KMS-11 (cell line): ENCODE measurements around the gene HTR4.

Experiments
- H2AFZ ChIP-seq: fragments of 200-600 bp; sonication (generic); 2 replicates; pipeline ENCODE4 v1.6.1; 2016; ENCODE audit warnings: antibody characterized with exemption, mixed run types, low read depth
- H3K27ac ChIP-seq: fragments of 200-600 bp; sonication (generic); 2 replicates; pipeline ENCODE4 v1.6.1; 2016; ENCODE audit warnings: mild to moderate bottlenecking, mixed run types
- H3K27me3 ChIP-seq: fragments of 200-600 bp; sonication (generic); 2 replicates; pipeline ENCODE4 v1.6.1; 2017; ENCODE audit warnings: mild to moderate bottlenecking, low read depth, mixed run types, moderate library complexity; ENCODE audit not compliant: insufficient read depth
- H3K36me3 ChIP-seq: fragments of 200-600 bp; sonication (generic); 2 replicates; pipeline ENCODE4 v1.6.1; 2017; ENCODE audit warnings: mild to moderate bottlenecking, mixed run types; ENCODE audit not compliant: insufficient read depth
- H3K4me1 ChIP-seq: fragments of 200-600 bp; sonication (generic); 2 replicates; pipeline ENCODE4 v1.6.1; 2016; ENCODE audit warnings: mild to moderate bottlenecking, low read depth, mixed run types; ENCODE audit not compliant: poor library complexity, severe bottlenecking
- H3K4me2 ChIP-seq: fragments of 200-600 bp; sonication (generic); 2 replicates; pipeline ENCODE4 v1.7.0; 2016; ENCODE audit warnings: mild to moderate bottlenecking, mixed run types
- H3K4me3 ChIP-seq: fragments of 200-600 bp; sonication (generic); IDR thresholded peaks from 2 replicates; pipeline ENCODE4 v1.6.1; 2017; ENCODE audit warnings: low read depth, low read length, mixed read lengths; ENCODE audit not compliant: insufficient read depth
- H3K79me2 ChIP-seq: fragments of 200-600 bp; sonication (generic); 2 replicates; pipeline ENCODE4 v1.6.1; 2016; ENCODE audit warnings: low read depth, mixed run types; ENCODE audit not compliant: insufficient read depth
- H3K9ac ChIP-seq: fragments of 200-600 bp; sonication (generic); 2 replicates; pipeline ENCODE4 v1.6.1; 2016; ENCODE audit warnings: mild to moderate bottlenecking, mixed run types
- H4K20me1 ChIP-seq: fragments of 200-600 bp; sonication (generic); 2 replicates; pipeline ENCODE4 v1.6.1; 2016; ENCODE audit warnings: mild to moderate bottlenecking, mixed run types; ENCODE audit not compliant: insufficient read depth
- TF ChIP-seq, protein P1 (sequence below): fragments of 200-600 bp; sonication (generic); conservative IDR thresholded peaks from 2 replicates; pipeline ENCODE4 v1.6.1; 2017; ENCODE audit warnings: low read depth, mild to moderate bottlenecking, antibody characterized with exemption, low read length, moderate library complexity, mixed read lengths

The HTR4 gene

DNA sequence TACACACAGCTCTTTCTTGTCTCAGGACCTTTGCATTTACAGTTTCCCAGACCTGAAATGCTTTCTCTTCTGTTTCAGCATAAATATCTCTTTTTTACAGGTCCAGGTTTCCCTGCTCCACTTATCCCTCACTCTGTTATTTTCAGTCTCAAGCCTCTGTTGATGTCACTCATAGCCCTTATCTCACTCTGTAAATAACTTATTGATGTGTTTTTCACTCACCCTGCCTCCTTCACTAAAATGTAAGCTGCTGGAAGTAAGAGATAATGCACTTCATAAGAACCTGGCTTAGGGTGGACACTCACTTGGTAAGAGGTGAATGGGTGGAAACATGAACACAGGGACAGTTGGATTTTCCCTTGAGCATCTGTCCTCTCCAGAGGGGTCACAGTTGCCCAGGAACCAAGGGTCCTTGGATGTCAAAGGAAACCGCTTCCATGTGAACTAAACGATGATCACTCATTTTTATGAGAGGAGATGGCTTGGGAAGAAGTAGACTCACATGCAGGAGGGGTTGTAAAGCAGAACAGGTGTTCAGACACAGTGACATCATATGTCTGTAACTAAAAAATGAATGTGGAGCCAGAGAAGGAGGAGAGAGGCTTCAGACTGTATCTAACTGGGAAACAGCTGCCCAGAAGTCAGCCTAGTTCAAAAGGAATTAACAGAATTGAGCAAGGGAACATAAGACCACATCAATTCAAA lies 5.5 kb upstream of the HTR4 start:
- Histone ChIP-seq H3K27ac (no peak overlapping the region), H3K4me2 (no peak overlapping the region), H3K79me2 (no peaks in the 10 kb centered on the region), H4K20me1 (no peaks in the 10 kb centered on the region), H3K27me3 (no peaks in the 10 kb centered on the region), H3K4me1 (no peaks in the 10 kb centered on the region), H3K36me3 (no peaks in the 10 kb centered on the region), H3K9ac (no peak overlapping the region), H2AFZ (no peak overlapping the region), H3K4me3 (no peak overlapping the region)
- TF ChIP-seq, protein P1, sequence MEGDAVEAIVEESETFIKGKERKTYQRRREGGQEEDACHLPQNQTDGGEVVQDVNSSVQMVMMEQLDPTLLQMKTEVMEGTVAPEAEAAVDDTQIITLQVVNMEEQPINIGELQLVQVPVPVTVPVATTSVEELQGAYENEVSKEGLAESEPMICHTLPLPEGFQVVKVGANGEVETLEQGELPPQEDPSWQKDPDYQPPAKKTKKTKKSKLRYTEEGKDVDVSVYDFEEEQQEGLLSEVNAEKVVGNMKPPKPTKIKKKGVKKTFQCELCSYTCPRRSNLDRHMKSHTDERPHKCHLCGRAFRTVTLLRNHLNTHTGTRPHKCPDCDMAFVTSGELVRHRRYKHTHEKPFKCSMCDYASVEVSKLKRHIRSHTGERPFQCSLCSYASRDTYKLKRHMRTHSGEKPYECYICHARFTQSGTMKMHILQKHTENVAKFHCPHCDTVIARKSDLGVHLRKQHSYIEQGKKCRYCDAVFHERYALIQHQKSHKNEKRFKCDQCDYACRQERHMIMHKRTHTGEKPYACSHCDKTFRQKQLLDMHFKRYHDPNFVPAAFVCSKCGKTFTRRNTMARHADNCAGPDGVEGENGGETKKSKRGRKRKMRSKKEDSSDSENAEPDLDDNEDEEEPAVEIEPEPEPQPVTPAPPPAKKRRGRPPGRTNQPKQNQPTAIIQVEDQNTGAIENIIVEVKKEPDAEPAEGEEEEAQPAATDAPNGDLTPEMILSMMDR: no peak

DNA sequence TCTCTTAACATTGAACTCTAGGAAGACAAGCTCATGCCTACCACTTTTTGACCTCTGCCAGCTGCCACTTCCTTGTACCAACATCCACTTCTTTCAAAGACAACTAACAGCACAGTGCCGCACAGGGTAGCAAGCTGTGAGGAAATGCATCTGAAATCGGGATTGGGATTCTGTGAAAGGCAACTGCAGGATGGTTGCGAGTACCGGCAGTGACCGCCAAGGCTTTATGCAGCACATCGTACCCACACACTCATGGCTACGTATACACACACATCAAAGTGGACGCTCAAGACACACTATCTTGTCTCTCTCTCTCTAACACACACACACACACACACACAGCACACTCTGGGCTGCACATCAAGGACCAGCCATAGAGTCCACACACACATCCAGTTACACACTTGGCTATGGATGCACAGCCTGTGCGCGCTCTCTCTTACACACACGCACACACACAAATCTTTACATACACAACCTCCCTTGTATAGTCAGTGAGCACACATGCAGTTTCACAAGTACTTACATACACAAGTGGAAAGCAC lies 964 bp downstream of the HTR4 start:
- Histone ChIP-seq H3K4me3 (no peak overlapping the region), H3K36me3 (no peaks in the 10 kb centered on the region), H3K4me2 (no peak overlapping the region), H2AFZ (no peak overlapping the region), H3K27me3 (no peaks in the 10 kb centered on the region), H3K9ac (no peak overlapping the region), H3K79me2 (no peaks in the 10 kb centered on the region), H3K4me1 (no peaks in the 10 kb centered on the region), H3K27ac (no peak overlapping the region), H4K20me1 (no peaks in the 10 kb centered on the region)
- TF ChIP-seq, protein P1: no peak

DNA sequence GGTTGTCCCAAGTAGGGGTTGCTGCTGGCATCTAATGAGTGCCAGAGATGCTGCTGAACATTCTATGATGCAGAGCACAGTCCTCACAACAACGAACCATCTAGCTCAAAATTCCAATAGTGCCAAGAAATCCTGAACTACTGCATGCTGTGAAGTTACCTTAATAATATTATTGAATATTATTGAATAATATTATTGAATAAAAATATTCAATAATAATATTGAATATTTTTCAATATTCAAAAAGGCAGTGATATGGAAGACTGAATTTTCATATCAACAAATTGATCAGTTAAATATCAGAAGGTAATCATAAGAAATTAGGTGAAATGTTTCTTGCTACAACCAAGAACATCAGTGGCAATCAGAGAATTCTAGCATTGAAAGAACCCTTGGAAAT lies 2.8 kb downstream of the HTR4 start:
- H3K79me2 ChIP-seq: no peaks in the 10 kb centered on the region
- H4K20me1 ChIP-seq: no peaks in the 10 kb centered on the region
- no peak overlapping the region for H3K27ac ChIP-seq
- H2AFZ ChIP-seq: no peak overlapping the region
- no peak overlapping the region for H3K9ac ChIP-seq
- H3K4me1 ChIP-seq: no peaks in the 10 kb centered on the region
- no peaks in the 10 kb centered on the region for H3K36me3 ChIP-seq
- no peak overlapping the region for H3K4me3 ChIP-seq
- H3K27me3 ChIP-seq: no peaks in the 10 kb centered on the region
- no peak overlapping the region for H3K4me2 ChIP-seq
- TF ChIP-seq, protein P1: no peak

- no peaks in the 10 kb centered on the region for H3K4me1 ChIP-seq
- TF ChIP-seq, protein P1: no peak
- H4K20me1 ChIP-seq: no peaks in the 10 kb centered on the region
- no peak overlapping the region for H3K9ac ChIP-seq
- no peaks in the 10 kb centered on the region for H3K27me3 ChIP-seq
- H3K79me2 ChIP-seq: no peaks in the 10 kb centered on the region
- no peak overlapping the region for H3K4me2 ChIP-seq
- H3K36me3 ChIP-seq: no peaks in the 10 kb centered on the region
- H2AFZ ChIP-seq: no peak overlapping the region
- H3K27ac ChIP-seq: no peak overlapping the region
- H3K4me3 ChIP-seq: no peak overlapping the region
Measured at GRCh38 chr5:148645527-148645926, 8.8 kb downstream of the HTR4 start.
